Sigmoid colon (tissue), 4 donors: ENCODE measurements around the gene THEMIS2.

Experiments
- CTCF ChIP-seq, 4 experiments: fragments of 450-650 bp in 3 of 4; fragments of 200-600 bp in 1 of 4; IDR thresholded peaks; one replicate each; pipeline ENCODE4 v1.5.1; 2016 to 2019; ENCODE audit warnings: antibody characterized with exemption in 4 of 4, mild to moderate bottlenecking in 3 of 4, moderate library complexity in 2 of 4
- EP300 ChIP-seq, 4 donors: sonication (generic); formaldehyde crosslinking; IDR thresholded peaks; one replicate each; pipeline ENCODE4 v1.6.1; 2017; ENCODE audit warnings: antibody characterized with exemption in 4 of 4
- POLR2AphosphoS5 ChIP-seq, 4 donors: sonication (generic); formaldehyde crosslinking; IDR thresholded peaks; one replicate each; pipeline ENCODE4 v1.6.1; 2017; ENCODE audit warnings: antibody characterized with exemption in 4 of 4

GRCh38 chr1:27912429-27912828 is 40.1 kb downstream of the THEMIS2 start:
- TF ChIP-seq CTCF (IDR thresholded peaks at IDR 0.05) (no peak), POLR2AphosphoS5 (IDR thresholded peaks at IDR 0.05) (no peak), EP300 (IDR thresholded peaks at IDR 0.05) (no peak)
